ENCODE results near the gene SLC45A2. TPM values are rescaled to one million over a fixed set of nuclear protein-coding genes. Genes with fewer than 3 reads are reported as not detected.

Gene SLC45A2
- total RNA-seq, 1 donor from 2014 or later = not detected

GRCh38 chr5:33976307-33976706 lies 8.2 kb downstream of the SLC45A2 start:
- no peak for TF ChIP-seq CTCF (IDR thresholded peaks at IDR 0.05; ENCODE audit: insufficient read depth, low read length, severe bottlenecking)
- FAIRE-seq = no peak
- Histone ChIP-seq H3K4me3 (ENCODE audit: low read depth, low read length) (no peak overlapping the region), H3K27me3 (ENCODE audit: control insufficient read depth, insufficient read depth, low read length) (peaks cover 4% of the 10 kb centered on the region), H3K36me3 (ENCODE audit: control insufficient read depth, insufficient read depth, low read length) (no peaks in the 10 kb centered on the region)
- DNase-seq (ENCODE audit: low read depth) = no peak

GRCh38 chr5:33975852-33976251 lies 8.6 kb downstream of the SLC45A2 start:
- Histone ChIP-seq H3K4me3 (ENCODE audit: low read depth, low read length) (no peak overlapping the region), H3K36me3 (ENCODE audit: control insufficient read depth, insufficient read depth, low read length) (no peaks in the 10 kb centered on the region), H3K27me3 (ENCODE audit: control insufficient read depth, insufficient read depth, low read length) (peaks cover 2% of the 10 kb centered on the region)
- no peak for FAIRE-seq
- DNase-seq (ENCODE audit: low read depth) = no peak
- no peak for TF ChIP-seq CTCF (IDR thresholded peaks at IDR 0.05; ENCODE audit: insufficient read depth, low read length, severe bottlenecking)

GRCh38 chr5:33973271-33973670 lies 11.2 kb downstream of the SLC45A2 start:
- H3K27me3 ChIP-seq (ENCODE audit: control insufficient read depth, insufficient read depth, low read length) = peaks cover 2% of the 10 kb centered on the region
- FAIRE-seq (no peak), DNase-seq (ENCODE audit: low read depth) (no peak)
- TF ChIP-seq CTCF (IDR thresholded peaks at IDR 0.05; ENCODE audit: insufficient read depth, low read length, severe bottlenecking) = no peak
- no peak overlapping the region for H3K4me3 ChIP-seq (ENCODE audit: low read depth, low read length)
- no peaks in the 10 kb centered on the region for H3K36me3 ChIP-seq (ENCODE audit: control insufficient read depth, insufficient read depth, low read length)

GRCh38 chr5:33969572-33970452 lies 14.7 kb downstream of the SLC45A2 start:
- no peak for FAIRE-seq
- DNase-seq (ENCODE audit: low read depth) = peak; percentile 38

GRCh38 chr5:33968211-33969005 lies 16.1 kb downstream of the SLC45A2 start:
- H3K36me3 ChIP-seq (ENCODE audit: control insufficient read depth, insufficient read depth, low read length) = no peaks in the 10 kb centered on the region
- H3K4me3 ChIP-seq (ENCODE audit: low read depth, low read length) = no peak overlapping the region
- DNase-seq (ENCODE audit: low read depth) (peak; percentile 10), FAIRE-seq (no peak)
- no peaks in the 10 kb centered on the region for H3K27me3 ChIP-seq (ENCODE audit: control insufficient read depth, insufficient read depth, low read length)
- TF ChIP-seq CTCF (IDR thresholded peaks at IDR 0.05; ENCODE audit: insufficient read depth, low read length, severe bottlenecking) = no peak

More at GRCh38 chr5:33969572-33970452, 14.7 kb downstream of the SLC45A2 start:
- Histone ChIP-seq H3K27me3 (ENCODE audit: control insufficient read depth, insufficient read depth, low read length) (no peaks in the 10 kb centered on the region), H3K4me3 (ENCODE audit: low read depth, low read length) (no peak overlapping the region), H3K36me3 (ENCODE audit: control insufficient read depth, insufficient read depth, low read length) (no peaks in the 10 kb centered on the region)
- peak; percentile 66 for TF ChIP-seq CTCF (IDR thresholded peaks at IDR 0.05; ENCODE audit: insufficient read depth, low read length, severe bottlenecking)
